ENCODE measurements around the gene MYO1C.

GRCh38 chr17:1533661-1534325, 41.3 kb upstream of the MYO1C start:
- TF ChIP-seq EZH2 (IDR thresholded peaks at IDR 0.05; ENCODE audit: insufficient read depth, poor library complexity, severe bottlenecking) (no peak), EZH2phosphoT487 (IDR thresholded peaks at IDR 0.05; ENCODE audit: insufficient read depth, low read depth) (no peak)
